GM18511 (cell line): ENCODE measurements around the gene IL25.
"Not testable (repeated sequence)": the region's sequence is repeated elsewhere in the genome, so short reads cannot be mapped to it uniquely, and the experiment has no call there.

ENCODE experiments used
- ATAC-seq: cut with Tn5 transposase; IDR thresholded peaks from one replicate; pipeline ENCODE4 v1.9.1; 2021; ENCODE audit warnings: mild to moderate bottlenecking, moderate library complexity; ENCODE audit not compliant: unreplicated experiment

IL25 gene

GRCh38 chr14:23372509-23372908, at the start of gene IL25:
Gene IL25, plus strand, starts transcription at chr14:23372809.
- ATAC-seq = no peak

GRCh38 chr14:23323838-23324454, 48.7 kb upstream of the IL25 start:
- ATAC-seq = no peak

- ATAC-seq = no peak
Observed at GRCh38 chr14:23324455-23324846, 48.2 kb upstream of the IL25 start.

- no peak for ATAC-seq
Observed at GRCh38 chr14:23324993-23325392, 47.6 kb upstream of the IL25 start.

GRCh38 chr14:23325746-23326145, 46.9 kb upstream of the IL25 start:
- not testable (repeated sequence) for ATAC-seq

- ATAC-seq = no peak
Observed at GRCh38 chr14:23326491-23327332, 45.9 kb upstream of the IL25 start.

GRCh38 chr14:23327947-23328744, 44.5 kb upstream of the IL25 start:
- no peak for ATAC-seq

GRCh38 chr14:23335623-23336022, 37.0 kb upstream of the IL25 start:
- no peak for ATAC-seq

- ATAC-seq = no peak
Observed at GRCh38 chr14:23339506-23340268, 32.9 kb upstream of the IL25 start.

- ATAC-seq = no peak
Observed at GRCh38 chr14:23344481-23344880, 28.1 kb upstream of the IL25 start.

GRCh38 chr14:23345987-23346692, 26.5 kb upstream of the IL25 start:
- ATAC-seq = no peak

- ATAC-seq = no peak
Observed at GRCh38 chr14:23346693-23347405, 25.8 kb upstream of the IL25 start.

- no peak for ATAC-seq
Observed at GRCh38 chr14:23347406-23348296, 25.0 kb upstream of the IL25 start.

GRCh38 chr14:23348297-23348655, 24.3 kb upstream of the IL25 start:
- no peak for ATAC-seq

GRCh38 chr14:23349156-23349845, 23.3 kb upstream of the IL25 start:
- ATAC-seq = no peak

GRCh38 chr14:23351681-23352505, 20.7 kb upstream of the IL25 start:
- no peak for ATAC-seq
